ENCODE data around the gene HHAT. TPM values are rescaled to one million over a fixed set of nuclear protein-coding genes. Genes with fewer than 3 reads are reported as not detected.
"Not testable (repeated sequence)": the region's sequence is repeated elsewhere in the genome, so short reads cannot be mapped to it uniquely, and the experiment has no call there.

Gene HHAT
- total RNA-seq, 2 donors from 2014 or later: 16.3 to 19.0 TPM

GRCh38 chr1:210397681-210398080 lies 69.0 kb downstream of the HHAT start:
- Histone ChIP-seq H3K4me3 (no peak overlapping the region), H3K36me3 (no peaks in the 10 kb centered on the region), H3K9me3 (no peaks in the 10 kb centered on the region), H3K4me1 (replicated peaks) (no peaks in the 10 kb centered on the region), H3K27me3 (replicated peaks; ENCODE audit: insufficient read depth) (no peaks in the 10 kb centered on the region), H3K27ac (no peak overlapping the region)
- intact Hi-C loops (cut with DNase I): no loop called here
- WGBS: 97% methylated on average over 5 of the region's 5 CpGs
- DNase-seq (ENCODE audit: low spot score): no peak
- TF ChIP-seq, protein P1, sequence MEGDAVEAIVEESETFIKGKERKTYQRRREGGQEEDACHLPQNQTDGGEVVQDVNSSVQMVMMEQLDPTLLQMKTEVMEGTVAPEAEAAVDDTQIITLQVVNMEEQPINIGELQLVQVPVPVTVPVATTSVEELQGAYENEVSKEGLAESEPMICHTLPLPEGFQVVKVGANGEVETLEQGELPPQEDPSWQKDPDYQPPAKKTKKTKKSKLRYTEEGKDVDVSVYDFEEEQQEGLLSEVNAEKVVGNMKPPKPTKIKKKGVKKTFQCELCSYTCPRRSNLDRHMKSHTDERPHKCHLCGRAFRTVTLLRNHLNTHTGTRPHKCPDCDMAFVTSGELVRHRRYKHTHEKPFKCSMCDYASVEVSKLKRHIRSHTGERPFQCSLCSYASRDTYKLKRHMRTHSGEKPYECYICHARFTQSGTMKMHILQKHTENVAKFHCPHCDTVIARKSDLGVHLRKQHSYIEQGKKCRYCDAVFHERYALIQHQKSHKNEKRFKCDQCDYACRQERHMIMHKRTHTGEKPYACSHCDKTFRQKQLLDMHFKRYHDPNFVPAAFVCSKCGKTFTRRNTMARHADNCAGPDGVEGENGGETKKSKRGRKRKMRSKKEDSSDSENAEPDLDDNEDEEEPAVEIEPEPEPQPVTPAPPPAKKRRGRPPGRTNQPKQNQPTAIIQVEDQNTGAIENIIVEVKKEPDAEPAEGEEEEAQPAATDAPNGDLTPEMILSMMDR (IDR thresholded peaks at IDR 0.05): no peak
- TF ChIP-seq POLR2A (IDR thresholded peaks at IDR 0.05): no peak
- TF ChIP-seq POLR2AphosphoS5 (IDR thresholded peaks at IDR 0.05): no peak

DNA sequence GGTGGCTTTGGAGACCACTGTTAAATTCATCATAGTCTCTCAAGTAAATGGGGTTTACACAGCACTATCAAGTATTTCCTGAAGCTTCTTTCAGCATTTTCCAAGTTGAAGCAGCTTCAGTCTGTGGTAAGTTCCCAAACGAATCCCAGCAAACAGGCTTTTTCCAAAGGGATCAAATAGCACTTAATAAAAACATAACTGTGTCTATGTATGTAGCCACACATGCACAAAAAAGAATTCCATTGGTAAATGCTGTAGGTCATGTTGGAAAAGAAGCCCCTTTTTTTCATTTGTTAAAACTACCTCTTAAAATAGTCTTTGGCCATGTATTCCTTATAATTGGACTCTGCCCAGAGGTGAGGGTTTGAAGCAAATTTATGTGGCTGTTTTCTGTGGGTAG lies 69.8 kb downstream of the HHAT start:
- no peak for DNase-seq (ENCODE audit: low spot score)
- 84% methylated on average over 1 of the region's 1 CpG for WGBS
- no peak overlapping the region for H3K4me3 ChIP-seq
- H3K36me3 ChIP-seq: no peaks in the 10 kb centered on the region
- no peaks in the 10 kb centered on the region for H3K27me3 ChIP-seq (replicated peaks; ENCODE audit: insufficient read depth)
- no peak for TF ChIP-seq POLR2AphosphoS5 (IDR thresholded peaks at IDR 0.05)
- no peak for TF ChIP-seq POLR2A (IDR thresholded peaks at IDR 0.05)
- TF ChIP-seq, protein P1 (IDR thresholded peaks at IDR 0.05): no peak
- H3K4me1 ChIP-seq (replicated peaks): no peaks in the 10 kb centered on the region
- H3K27ac ChIP-seq: no peak overlapping the region
- intact Hi-C loops (cut with DNase I): no loop called here
- no peaks in the 10 kb centered on the region for H3K9me3 ChIP-seq

DNA sequence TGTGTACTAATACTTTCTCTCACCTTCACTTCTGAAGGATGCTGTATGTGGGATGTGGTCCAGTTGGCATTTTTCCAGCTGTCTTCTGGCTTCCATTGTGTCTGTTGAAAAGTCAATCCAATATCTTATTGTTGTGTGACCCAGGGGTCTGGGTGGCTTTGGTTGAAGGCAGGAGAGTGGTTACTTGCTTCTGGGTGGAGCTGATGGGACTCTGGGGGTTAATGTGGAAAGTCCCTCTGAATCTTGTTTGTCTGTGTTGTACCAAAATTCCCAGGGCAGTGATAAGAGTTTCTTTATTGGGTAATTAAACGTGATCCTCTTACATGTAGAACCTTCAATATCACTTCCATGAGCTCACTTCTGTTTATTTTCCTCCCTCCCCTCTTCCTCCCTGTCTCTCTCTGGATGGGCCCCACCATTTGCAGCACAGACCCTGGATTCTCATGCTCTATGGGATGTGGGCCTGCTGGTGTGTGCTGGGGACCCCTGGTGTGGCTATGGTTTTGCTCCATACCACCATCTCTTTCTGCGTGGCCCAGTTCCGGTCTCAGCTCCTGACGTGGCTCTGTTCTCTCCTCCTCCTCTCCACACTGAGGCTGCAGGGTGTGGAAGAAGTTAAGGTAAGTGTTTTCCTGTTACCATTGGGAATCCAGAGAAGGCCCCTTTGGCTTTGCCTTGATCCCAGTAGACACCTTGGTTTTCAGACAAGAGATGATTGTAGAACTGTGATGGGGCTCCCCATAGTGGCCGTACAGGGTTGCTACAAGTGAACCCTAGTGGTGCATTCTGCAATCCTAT lies 71.5 kb downstream of the HHAT start:
- no peak for TF ChIP-seq POLR2A (IDR thresholded peaks at IDR 0.05)
- peak; percentile 9 for TF ChIP-seq POLR2AphosphoS5 (IDR thresholded peaks at IDR 0.05)
- TF ChIP-seq, protein P1 (IDR thresholded peaks at IDR 0.05): peak; percentile 46 to 90 (median 76)
- Histone ChIP-seq H3K27ac (no peak overlapping the region), H3K4me1 (replicated peaks) (no peaks in the 10 kb centered on the region), H3K4me3 (no peak overlapping the region), H3K9me3 (no peaks in the 10 kb centered on the region), H3K36me3 (no peaks in the 10 kb centered on the region), H3K27me3 (replicated peaks; ENCODE audit: insufficient read depth) (no peaks in the 10 kb centered on the region)
- peak; percentile 54 for DNase-seq (ENCODE audit: low spot score)
- WGBS: 61% methylated on average over 5 of the region's 5 CpGs
- intact Hi-C loops (cut with DNase I): loop anchor here (2.0 kb wide), 1 partner anchor 37 kb away; no protein-coding TSS in a partner anchor

GRCh38 chr1:210402560-210402959 lies 73.9 kb downstream of the HHAT start:
- WGBS: 94% methylated on average over 1 of the region's 1 CpG
- no peaks in the 10 kb centered on the region for H3K9me3 ChIP-seq
- H3K4me1 ChIP-seq (replicated peaks): no peaks in the 10 kb centered on the region
- no peak overlapping the region for H3K27ac ChIP-seq
- no peaks in the 10 kb centered on the region for H3K36me3 ChIP-seq
- no peak overlapping the region for H3K4me3 ChIP-seq
- TF ChIP-seq POLR2AphosphoS5 (IDR thresholded peaks at IDR 0.05): no peak
- TF ChIP-seq POLR2A (IDR thresholded peaks at IDR 0.05): no peak
- TF ChIP-seq, protein P1 (IDR thresholded peaks at IDR 0.05): no peak
- intact Hi-C loops (cut with DNase I): no loop called here
- DNase-seq (ENCODE audit: low spot score): no peak
- H3K27me3 ChIP-seq (replicated peaks; ENCODE audit: insufficient read depth): no peaks in the 10 kb centered on the region

DNA sequence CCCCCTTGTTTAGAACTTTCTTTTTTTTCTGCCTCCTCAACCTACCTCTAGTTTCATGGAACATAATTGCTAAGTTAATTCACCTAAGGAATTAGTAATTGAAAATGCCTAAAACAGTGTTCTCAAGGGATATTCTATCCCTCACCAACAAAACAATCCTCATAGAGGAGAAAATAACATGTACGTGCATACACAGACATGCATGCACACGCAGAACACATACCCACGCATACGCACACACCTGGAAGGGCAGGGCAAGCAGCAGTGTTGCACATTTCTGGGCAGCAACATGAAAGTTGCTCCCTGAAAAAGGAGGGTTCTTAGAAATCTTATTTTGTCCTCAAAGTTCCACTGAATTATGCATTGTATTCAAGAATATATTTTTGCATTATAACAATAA lies 76.6 kb downstream of the HHAT start:
- no peak overlapping the region for H3K4me3 ChIP-seq
- DNase-seq (ENCODE audit: low spot score): no peak
- no peaks in the 10 kb centered on the region for H3K4me1 ChIP-seq (replicated peaks)
- no peaks in the 10 kb centered on the region for H3K9me3 ChIP-seq
- WGBS: 87% methylated on average over 4 of the region's 4 CpGs
- TF ChIP-seq POLR2A (IDR thresholded peaks at IDR 0.05): no peak
- H3K27ac ChIP-seq: no peak overlapping the region
- H3K27me3 ChIP-seq (replicated peaks; ENCODE audit: insufficient read depth): no peaks in the 10 kb centered on the region
- intact Hi-C loops (cut with DNase I): no loop called here
- H3K36me3 ChIP-seq: no peaks in the 10 kb centered on the region

DNA sequence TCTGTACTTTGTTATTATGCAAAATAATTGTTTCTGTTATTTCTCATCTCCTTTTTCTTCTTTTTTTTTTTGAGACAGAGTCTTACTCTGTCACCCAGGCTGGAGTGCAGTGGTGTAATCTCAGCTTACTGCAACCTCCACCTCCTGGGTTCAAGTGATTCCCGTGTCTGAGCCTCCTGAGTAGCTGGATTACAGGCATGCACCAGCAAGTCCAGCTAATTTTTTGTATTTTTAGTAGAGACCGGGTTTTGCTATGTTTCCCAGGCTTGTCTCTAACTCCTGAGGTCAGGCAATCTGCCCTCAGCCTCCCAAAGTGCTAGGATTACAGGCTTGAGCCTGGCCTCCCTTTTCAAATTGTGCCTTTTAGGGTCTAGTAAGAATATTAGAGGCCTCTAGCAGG lies 77.6 kb downstream of the HHAT start:
- intact Hi-C loops (cut with DNase I): not testable (repeated sequence)

More for the DNA sequence above, 77.6 kb downstream of the HHAT start:
- not testable (repeated sequence) for H3K27me3 ChIP-seq (replicated peaks; ENCODE audit: insufficient read depth); H3K36me3 ChIP-seq; DNase-seq (ENCODE audit: low spot score); H3K4me1 ChIP-seq (replicated peaks); H3K27ac ChIP-seq; H3K4me3 ChIP-seq; H3K9me3 ChIP-seq
- WGBS: 58% methylated on average over 2 of the region's 2 CpGs
